KMS-11 (cell line): ENCODE results near the gene HSPA8.

Experiments
- H2AFZ ChIP-seq: fragments of 200-600 bp; sonication (generic); 2 replicates; pipeline ENCODE4 v1.6.1; 2016; ENCODE audit warnings: antibody characterized with exemption, mixed run types, low read depth
- H3K27ac ChIP-seq: fragments of 200-600 bp; sonication (generic); 2 replicates; pipeline ENCODE4 v1.6.1; 2016; ENCODE audit warnings: mild to moderate bottlenecking, mixed run types
- H3K27me3 ChIP-seq: fragments of 200-600 bp; sonication (generic); 2 replicates; pipeline ENCODE4 v1.6.1; 2017; ENCODE audit warnings: mild to moderate bottlenecking, low read depth, mixed run types, moderate library complexity; ENCODE audit not compliant: insufficient read depth
- H3K36me3 ChIP-seq: fragments of 200-600 bp; sonication (generic); 2 replicates; pipeline ENCODE4 v1.6.1; 2017; ENCODE audit warnings: mild to moderate bottlenecking, mixed run types; ENCODE audit not compliant: insufficient read depth
- H3K4me1 ChIP-seq: fragments of 200-600 bp; sonication (generic); 2 replicates; pipeline ENCODE4 v1.6.1; 2016; ENCODE audit warnings: mild to moderate bottlenecking, low read depth, mixed run types; ENCODE audit not compliant: poor library complexity, severe bottlenecking
- H3K4me2 ChIP-seq: fragments of 200-600 bp; sonication (generic); 2 replicates; pipeline ENCODE4 v1.7.0; 2016; ENCODE audit warnings: mild to moderate bottlenecking, mixed run types
- H3K4me3 ChIP-seq: fragments of 200-600 bp; sonication (generic); IDR thresholded peaks from 2 replicates; pipeline ENCODE4 v1.6.1; 2017; ENCODE audit warnings: low read depth, low read length, mixed read lengths; ENCODE audit not compliant: insufficient read depth
- H3K79me2 ChIP-seq: fragments of 200-600 bp; sonication (generic); 2 replicates; pipeline ENCODE4 v1.6.1; 2016; ENCODE audit warnings: low read depth, mixed run types; ENCODE audit not compliant: insufficient read depth
- H3K9ac ChIP-seq: fragments of 200-600 bp; sonication (generic); 2 replicates; pipeline ENCODE4 v1.6.1; 2016; ENCODE audit warnings: mild to moderate bottlenecking, mixed run types
- H4K20me1 ChIP-seq: fragments of 200-600 bp; sonication (generic); 2 replicates; pipeline ENCODE4 v1.6.1; 2016; ENCODE audit warnings: mild to moderate bottlenecking, mixed run types; ENCODE audit not compliant: insufficient read depth
- TF ChIP-seq, protein P1 (sequence below): fragments of 200-600 bp; sonication (generic); conservative IDR thresholded peaks from 2 replicates; pipeline ENCODE4 v1.6.1; 2017; ENCODE audit warnings: low read depth, mild to moderate bottlenecking, antibody characterized with exemption, low read length, moderate library complexity, mixed read lengths

Gene HSPA8

DNA sequence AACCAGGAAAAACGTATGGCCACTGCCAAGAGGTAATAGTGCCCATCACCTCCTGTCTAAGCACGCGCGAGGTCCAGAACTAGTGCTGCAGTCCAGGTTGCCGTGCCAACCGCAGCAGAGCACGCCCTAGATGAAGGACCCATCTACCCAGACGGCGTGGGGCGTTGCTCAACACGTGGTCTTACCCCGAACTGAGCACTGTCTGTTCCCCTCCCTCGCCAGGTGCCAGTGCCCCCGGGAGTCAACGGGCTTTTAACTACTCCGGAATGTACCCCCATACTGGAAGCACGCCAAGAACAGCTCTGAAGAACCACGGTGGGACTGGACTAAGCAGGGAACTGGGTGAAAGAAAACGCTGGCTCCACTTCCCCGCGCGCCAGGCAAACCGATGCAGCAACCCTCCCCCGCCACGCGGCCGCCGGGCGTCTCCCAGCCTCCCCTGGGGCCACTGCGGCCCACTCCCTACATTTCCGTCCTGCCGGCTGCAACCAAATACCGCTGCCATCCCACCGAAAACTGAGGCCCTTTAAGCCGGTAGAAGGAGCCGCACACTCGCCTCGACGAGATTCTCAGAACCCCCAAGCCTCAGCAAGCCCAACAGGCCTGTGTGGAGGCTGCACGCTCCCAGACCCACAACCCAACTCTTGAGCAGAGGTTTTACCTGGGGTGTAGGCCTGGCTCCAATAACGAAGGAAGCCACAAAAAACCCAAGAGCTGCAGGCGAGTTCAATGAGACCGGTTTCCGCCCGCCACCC, at the start of gene HSPA8:
HSPA8 (minus strand) TSS at position 734 of the 755 bp plus-strand sequence. CDS start 812 bp downstream, outside the sequence.
- Histone ChIP-seq H4K20me1 (peaks cover 52% of the 10 kb centered on the region), H3K27me3 (no peaks in the 10 kb centered on the region), H3K9ac (peak within 1 kb of the TSS; percentile 100), H3K4me1 (peaks cover 52% of the 10 kb centered on the region), H3K36me3 (peaks cover 31% of the 10 kb centered on the region), H3K4me3 (peak within 1 kb of the TSS; percentile 17), H3K27ac (peak within 1 kb of the TSS; percentile 99), H2AFZ (peak within 1 kb of the TSS; percentile 30), H3K4me2 (peak within 1 kb of the TSS; percentile 88), H3K79me2 (peaks cover 72% of the 10 kb centered on the region)
- TF ChIP-seq, protein P1, sequence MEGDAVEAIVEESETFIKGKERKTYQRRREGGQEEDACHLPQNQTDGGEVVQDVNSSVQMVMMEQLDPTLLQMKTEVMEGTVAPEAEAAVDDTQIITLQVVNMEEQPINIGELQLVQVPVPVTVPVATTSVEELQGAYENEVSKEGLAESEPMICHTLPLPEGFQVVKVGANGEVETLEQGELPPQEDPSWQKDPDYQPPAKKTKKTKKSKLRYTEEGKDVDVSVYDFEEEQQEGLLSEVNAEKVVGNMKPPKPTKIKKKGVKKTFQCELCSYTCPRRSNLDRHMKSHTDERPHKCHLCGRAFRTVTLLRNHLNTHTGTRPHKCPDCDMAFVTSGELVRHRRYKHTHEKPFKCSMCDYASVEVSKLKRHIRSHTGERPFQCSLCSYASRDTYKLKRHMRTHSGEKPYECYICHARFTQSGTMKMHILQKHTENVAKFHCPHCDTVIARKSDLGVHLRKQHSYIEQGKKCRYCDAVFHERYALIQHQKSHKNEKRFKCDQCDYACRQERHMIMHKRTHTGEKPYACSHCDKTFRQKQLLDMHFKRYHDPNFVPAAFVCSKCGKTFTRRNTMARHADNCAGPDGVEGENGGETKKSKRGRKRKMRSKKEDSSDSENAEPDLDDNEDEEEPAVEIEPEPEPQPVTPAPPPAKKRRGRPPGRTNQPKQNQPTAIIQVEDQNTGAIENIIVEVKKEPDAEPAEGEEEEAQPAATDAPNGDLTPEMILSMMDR, result no peak

DNA sequence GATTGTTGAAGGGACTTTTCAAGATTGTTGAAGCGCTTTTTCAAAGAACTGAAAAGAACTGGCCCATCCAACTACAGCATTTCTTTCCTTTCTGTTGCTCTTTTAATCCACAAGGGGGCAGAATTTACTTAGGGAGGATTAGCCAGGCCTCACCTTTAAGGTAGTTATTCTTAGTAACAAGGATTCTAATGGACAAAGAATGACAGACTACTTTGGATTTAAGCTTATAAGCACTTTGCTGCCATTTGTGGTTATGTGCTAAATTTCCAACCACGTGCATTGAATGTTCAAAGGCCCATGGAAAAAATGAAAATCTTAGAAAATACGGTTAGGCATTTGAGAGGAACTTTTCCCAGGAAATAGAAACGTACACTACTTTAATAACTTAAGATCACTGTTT, 49.5 kb upstream of the HSPA8 start:
- Histone ChIP-seq H3K27ac (no peak overlapping the region), H3K27me3 (no peaks in the 10 kb centered on the region), H3K36me3 (no peaks in the 10 kb centered on the region), H2AFZ (no peak overlapping the region), H3K4me3 (no peak overlapping the region), H3K9ac (no peak overlapping the region), H4K20me1 (no peaks in the 10 kb centered on the region), H3K4me1 (no peaks in the 10 kb centered on the region), H3K4me2 (no peak overlapping the region), H3K79me2 (no peaks in the 10 kb centered on the region)
- TF ChIP-seq, protein P1, result peak; percentile 76

DNA sequence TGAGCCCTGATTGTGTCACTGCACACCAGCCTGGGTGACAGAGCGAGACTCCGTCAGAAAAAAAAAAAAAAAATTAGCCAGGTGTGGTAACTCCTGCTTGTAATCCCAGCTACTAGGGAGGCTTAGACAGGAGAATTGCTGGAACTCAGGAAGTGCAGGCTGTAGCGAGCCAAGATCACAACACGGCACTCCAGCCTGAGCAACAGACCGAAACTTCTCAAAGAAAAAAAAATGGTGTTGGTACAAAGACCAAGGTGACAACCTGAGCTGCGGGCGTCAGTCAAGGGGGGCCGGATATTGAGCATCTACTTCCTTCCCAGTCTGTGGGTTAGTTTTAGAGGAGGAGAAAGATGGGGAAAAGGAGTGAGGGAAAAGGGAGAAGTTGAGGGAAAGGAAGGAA, 48.5 kb upstream of the HSPA8 start:
- Histone ChIP-seq H3K9ac (no peak overlapping the region), H3K36me3 (no peaks in the 10 kb centered on the region), H2AFZ (no peak overlapping the region), H4K20me1 (no peaks in the 10 kb centered on the region), H3K4me2 (no peak overlapping the region), H3K27me3 (no peaks in the 10 kb centered on the region), H3K79me2 (no peaks in the 10 kb centered on the region), H3K27ac (no peak overlapping the region), H3K4me3 (no peak overlapping the region), H3K4me1 (no peaks in the 10 kb centered on the region)
- TF ChIP-seq, protein P1, result no peak

DNA sequence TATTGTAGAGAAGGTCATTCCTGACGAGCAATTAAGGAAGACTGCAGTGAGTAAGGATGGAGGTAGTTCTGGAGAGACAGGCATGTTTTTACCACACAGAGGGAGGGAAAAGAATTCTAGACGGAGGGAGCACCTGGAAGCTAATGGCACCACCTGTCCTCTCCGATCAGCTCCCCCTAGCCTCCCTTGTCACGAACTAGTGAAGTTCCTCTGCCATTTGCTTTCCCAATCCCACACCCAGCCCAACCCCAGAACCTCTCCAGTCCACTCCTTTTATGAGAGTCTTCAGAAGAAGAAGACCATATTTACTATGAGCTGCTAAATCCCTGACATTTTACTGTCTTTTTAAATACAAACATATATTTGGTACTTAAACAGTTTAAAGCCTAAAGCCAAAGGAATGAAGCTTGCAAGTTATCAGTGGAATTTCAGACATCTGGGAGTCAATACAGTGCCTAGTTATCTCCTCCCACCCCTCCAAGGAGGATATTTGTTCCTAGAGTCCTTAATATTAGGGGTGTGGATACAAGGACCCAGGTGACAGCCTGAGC, 46.1 kb upstream of the HSPA8 start:
- Histone ChIP-seq H3K27ac (no peak overlapping the region), H3K9ac (no peak overlapping the region), H3K4me2 (no peak overlapping the region), H3K36me3 (no peaks in the 10 kb centered on the region), H2AFZ (no peak overlapping the region), H4K20me1 (no peaks in the 10 kb centered on the region), H3K27me3 (no peaks in the 10 kb centered on the region), H3K4me3 (no peak overlapping the region), H3K79me2 (no peaks in the 10 kb centered on the region), H3K4me1 (peaks cover 6% of the 10 kb centered on the region)
- TF ChIP-seq, protein P1, result no peak
